Inflammatory macrophage (primary cell): Measurements from ENCODE around the gene SLC25A34.

Source experiments
- DNase-seq, 2 donors: peaks; one replicate each; pipeline ENCODE4 v3.0.0-alpha.2; 2020 to 2022

Gene SLC25A34

DNA sequence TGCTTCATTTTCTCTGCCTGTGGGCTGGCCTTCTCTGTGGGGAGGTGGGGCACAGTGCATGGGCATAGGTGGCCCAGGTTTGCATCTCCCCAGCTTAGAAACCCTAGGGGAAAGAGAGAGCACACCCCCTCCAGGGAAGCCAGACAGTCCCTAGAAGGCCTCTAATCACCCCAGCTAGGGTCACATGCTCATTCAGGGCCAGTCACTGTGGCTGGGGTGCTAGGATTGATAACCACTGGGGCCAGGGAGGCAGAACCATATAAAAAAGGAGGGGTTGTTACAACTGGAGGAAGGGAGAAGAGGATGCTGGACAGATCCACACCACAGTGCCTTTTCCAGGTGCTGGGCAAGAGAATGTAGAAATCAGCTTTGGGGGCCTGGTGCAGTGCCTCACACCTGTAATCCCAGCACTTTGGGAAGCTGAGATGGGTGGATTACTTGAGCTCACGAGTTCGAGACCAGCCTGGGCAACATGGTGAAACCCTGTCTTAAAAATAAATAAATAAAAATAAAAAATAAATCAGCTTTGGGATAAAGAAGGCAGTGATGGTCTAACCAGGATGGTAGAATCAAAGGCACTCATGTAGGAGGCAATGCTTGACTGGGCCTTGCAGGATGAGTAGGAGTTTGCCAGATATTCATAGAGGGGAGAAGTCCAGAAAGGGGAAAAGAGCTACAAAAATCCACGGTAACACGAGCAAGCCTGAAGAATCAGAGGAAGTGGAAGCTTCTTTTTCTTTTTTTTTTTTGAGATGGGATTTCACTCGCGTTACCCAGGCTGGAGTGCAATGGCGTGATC, 42.0 kb downstream of the SLC25A34 start:
- no peak for DNase-seq

GRCh38 chr1:15785683-15786082, 49.6 kb downstream of the SLC25A34 start:
- no peak for DNase-seq

DNA sequence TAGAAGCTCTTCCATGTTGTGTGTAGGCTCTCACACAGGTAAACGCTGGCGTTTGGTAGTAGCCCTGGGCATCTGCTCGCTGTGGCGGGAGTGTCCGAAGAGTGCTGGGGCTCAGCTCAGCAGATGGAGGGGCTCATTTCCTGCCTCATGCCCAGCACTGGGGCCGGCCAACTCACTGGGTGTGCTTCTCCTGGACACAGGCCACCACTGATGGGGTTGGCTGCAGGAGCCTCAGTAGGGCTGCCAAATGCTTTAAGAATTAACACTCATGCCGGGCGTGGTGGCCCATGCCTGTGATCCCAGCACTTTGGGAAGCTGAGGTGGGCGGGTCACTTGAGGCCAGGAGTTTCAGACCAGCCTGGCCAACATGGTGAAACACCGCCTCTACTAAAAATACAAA, 50.5 kb downstream of the SLC25A34 start:
- no peak for DNase-seq

DNA sequence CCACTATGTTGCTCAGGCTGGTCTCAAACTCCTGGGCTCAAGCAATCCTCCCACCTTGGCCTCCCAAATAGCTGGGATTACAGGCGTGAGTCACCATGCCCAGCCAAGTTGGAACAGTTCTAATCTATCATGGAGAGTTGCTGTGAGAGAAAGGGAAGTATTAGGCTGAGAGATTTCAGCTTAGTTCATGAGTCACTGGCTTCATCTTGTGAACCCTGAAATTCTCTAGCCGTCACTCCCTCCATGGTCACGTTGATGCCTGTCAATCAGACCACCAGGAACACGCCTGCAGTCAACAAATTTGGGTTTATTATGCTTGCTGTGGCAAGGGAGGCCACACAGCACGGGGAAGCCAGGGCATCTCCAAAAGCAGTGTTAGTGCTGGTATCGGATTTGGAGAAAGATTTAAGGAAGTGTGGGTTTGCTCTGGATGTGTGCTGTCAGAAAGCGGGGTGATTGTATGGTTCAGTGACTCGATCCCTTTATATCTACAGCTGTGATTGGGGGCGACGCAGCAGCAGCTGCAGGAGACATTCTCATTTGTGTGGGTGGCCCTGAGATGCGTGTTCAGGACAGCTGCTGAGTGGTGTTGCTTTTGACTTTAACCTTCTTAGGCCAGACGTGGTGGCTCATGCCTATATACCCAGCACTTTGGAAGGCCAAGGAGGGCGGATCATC, 52.7 kb downstream of the SLC25A34 start:
- peak; percentile 87 to 92 for DNase-seq
